ENCODE measurements around the gene OPCML.

DNA sequence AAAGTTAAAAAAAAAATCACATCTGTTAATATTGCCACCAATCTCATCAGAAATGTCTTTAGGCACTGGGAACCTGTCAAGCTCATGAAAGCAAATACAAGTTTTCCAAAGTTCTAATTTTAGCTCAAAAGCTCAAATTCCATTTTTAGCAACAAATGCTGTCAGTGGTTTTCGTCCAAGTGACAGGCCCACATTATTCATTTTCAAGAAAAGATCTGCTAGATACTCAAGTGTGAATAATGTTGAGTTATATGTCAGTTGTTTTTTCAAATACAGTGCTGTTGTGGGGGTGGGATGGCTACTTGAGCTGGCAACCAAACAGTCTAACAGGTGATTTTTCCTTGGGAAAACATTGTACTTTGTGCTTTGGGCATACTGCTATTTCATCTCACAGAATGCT, 1072.6 kb downstream of the OPCML start:
- TF ChIP-seq, protein P1, sequence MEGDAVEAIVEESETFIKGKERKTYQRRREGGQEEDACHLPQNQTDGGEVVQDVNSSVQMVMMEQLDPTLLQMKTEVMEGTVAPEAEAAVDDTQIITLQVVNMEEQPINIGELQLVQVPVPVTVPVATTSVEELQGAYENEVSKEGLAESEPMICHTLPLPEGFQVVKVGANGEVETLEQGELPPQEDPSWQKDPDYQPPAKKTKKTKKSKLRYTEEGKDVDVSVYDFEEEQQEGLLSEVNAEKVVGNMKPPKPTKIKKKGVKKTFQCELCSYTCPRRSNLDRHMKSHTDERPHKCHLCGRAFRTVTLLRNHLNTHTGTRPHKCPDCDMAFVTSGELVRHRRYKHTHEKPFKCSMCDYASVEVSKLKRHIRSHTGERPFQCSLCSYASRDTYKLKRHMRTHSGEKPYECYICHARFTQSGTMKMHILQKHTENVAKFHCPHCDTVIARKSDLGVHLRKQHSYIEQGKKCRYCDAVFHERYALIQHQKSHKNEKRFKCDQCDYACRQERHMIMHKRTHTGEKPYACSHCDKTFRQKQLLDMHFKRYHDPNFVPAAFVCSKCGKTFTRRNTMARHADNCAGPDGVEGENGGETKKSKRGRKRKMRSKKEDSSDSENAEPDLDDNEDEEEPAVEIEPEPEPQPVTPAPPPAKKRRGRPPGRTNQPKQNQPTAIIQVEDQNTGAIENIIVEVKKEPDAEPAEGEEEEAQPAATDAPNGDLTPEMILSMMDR (IDR thresholded peaks at IDR 0.05): no peak
- TF ChIP-seq POLR2A (IDR thresholded peaks at IDR 0.05): no peak
